WTC11 (cell line): ENCODE data around the gene GFPT2. TPM values are rescaled to one million over a fixed set of nuclear protein-coding genes. Genes with fewer than 3 reads are reported as not detected.

Experiments
- ATAC-seq: fragments of 200-7000 bp; cut with Tn5 transposase; 2 replicates; pipeline ENCODE4 v1.10.0; 2021; ENCODE audit warnings: mild to moderate bottlenecking, moderate library complexity
- CTCF ChIA-PET: fragments of 300-600 bp; sonication (Branson Sonifier 250); formaldehyde crosslinking; loops from one replicate; lab custom pipeline; 2021; ENCODE audit warnings: antibody characterized with exemption; lab: Charles Lee
- POLR2A ChIA-PET: fragments of 350-600 bp; sonication (Branson Sonifier 250); formaldehyde crosslinking; loops from one replicate; lab custom pipeline; 2021; ENCODE audit warnings: antibody characterized with exemption; lab: Charles Lee
- DNase-seq: peaks from one replicate; pipeline ENCODE4 v3.0.0; 2021; ENCODE audit warnings: low spot score
- H3K27ac Mint-ChIP-seq: 2 replicates; pipeline ENCODE4 v1.8.0; 2021; ENCODE audit warnings: mixed read lengths
- H3K27me3 Mint-ChIP-seq: 2 replicates; pipeline ENCODE4 v1.8.0; 2021; ENCODE audit warnings: low read depth, mild to moderate bottlenecking, moderate library complexity, mixed read lengths
- H3K36me3 Mint-ChIP-seq: 2 replicates; pipeline ENCODE4 v1.8.0; 2021; ENCODE audit warnings: mixed read lengths
- H3K4me1 Mint-ChIP-seq: 2 replicates; pipeline ENCODE4 v1.8.0; 2022; ENCODE audit warnings: mixed read lengths
- H3K4me3 Mint-ChIP-seq: 2 replicates; pipeline ENCODE4 v1.8.0; 2021; ENCODE audit warnings: mild to moderate bottlenecking, moderate library complexity, mixed read lengths
- H3K9me3 Mint-ChIP-seq: 2 replicates; pipeline ENCODE4 v1.8.0; 2021; ENCODE audit warnings: mixed read lengths
- AFF4 ChIP-seq: sonication (generic); formaldehyde crosslinking; IDR thresholded peaks from 2 replicates; pipeline ENCODE4 v1.8.1; 2023; ENCODE audit warnings: mild to moderate bottlenecking, missing genetic modification reagents, borderline replicate concordance
- CREB1 ChIP-seq: sonication (generic); formaldehyde crosslinking; IDR thresholded peaks from 2 replicates; pipeline ENCODE4 v1.8.0; 2023; ENCODE audit warnings: mild to moderate bottlenecking, missing genetic modification reagents
- CREM ChIP-seq: sonication (generic); formaldehyde crosslinking; IDR thresholded peaks from 2 replicates; pipeline ENCODE4 v1.8.1; 2022; ENCODE audit warnings: mild to moderate bottlenecking, missing genetic modification reagents, moderate library complexity
- E2F1 ChIP-seq: sonication (generic); formaldehyde crosslinking; IDR thresholded peaks from 2 replicates; pipeline ENCODE4 v1.8.0; 2022; ENCODE audit warnings: mild to moderate bottlenecking, missing genetic modification reagents
- E2F4 ChIP-seq: sonication (generic); formaldehyde crosslinking; IDR thresholded peaks from 2 replicates; pipeline ENCODE4 v1.8.1; 2022; ENCODE audit warnings: low read depth, mild to moderate bottlenecking, moderate library complexity, missing genetic modification reagents, borderline replicate concordance
- FOXK1 ChIP-seq: sonication (generic); formaldehyde crosslinking; IDR thresholded peaks from 2 replicates; pipeline ENCODE4 v1.8.0; 2022; ENCODE audit warnings: mild to moderate bottlenecking, moderate library complexity, missing genetic modification reagents
- GRHL2 ChIP-seq: fragments of 250-450 bp; sonication (Bioruptor Pico); IDR thresholded peaks from 2 replicates; pipeline ENCODE4 v1.8.0; 2022; ENCODE audit warnings: mild to moderate bottlenecking, moderate library complexity; ENCODE audit not compliant: insufficient replicate concordance, severe bottlenecking
- HMGXB4 ChIP-seq: sonication (generic); formaldehyde crosslinking; IDR thresholded peaks from 2 replicates; pipeline ENCODE4 v1.8.1; 2023; ENCODE audit warnings: mild to moderate bottlenecking, moderate library complexity, missing genetic modification reagents
- JUN ChIP-seq: sonication (generic); formaldehyde crosslinking; IDR thresholded peaks from 2 replicates; pipeline ENCODE4 v1.8.0; 2023; ENCODE audit warnings: mild to moderate bottlenecking, missing genetic modification reagents
- KAT7 ChIP-seq: sonication (generic); formaldehyde crosslinking; IDR thresholded peaks from 2 replicates; pipeline ENCODE4 v1.8.1; 2023; ENCODE audit warnings: missing genetic modification reagents, mild to moderate bottlenecking, borderline replicate concordance
- NFE2L1 ChIP-seq: sonication (generic); formaldehyde crosslinking; IDR thresholded peaks from 2 replicates; pipeline ENCODE4 v1.8.1; 2023; ENCODE audit warnings: missing genetic modification reagents
- NR2C2 ChIP-seq: sonication (generic); formaldehyde crosslinking; IDR thresholded peaks from 2 replicates; pipeline ENCODE4 v1.8.0; 2022; ENCODE audit warnings: mild to moderate bottlenecking, missing genetic modification reagents
- RELA ChIP-seq: sonication (generic); formaldehyde crosslinking; IDR thresholded peaks from 2 replicates; pipeline ENCODE4 v1.8.1; 2022; ENCODE audit warnings: missing genetic modification reagents, mild to moderate bottlenecking, borderline replicate concordance
- RORB ChIP-seq: fragments of 250-450 bp; sonication (Bioruptor Pico); IDR thresholded peaks from 2 replicates; pipeline ENCODE4 v1.9.0; 2021; ENCODE audit warnings: mild to moderate bottlenecking
- TEAD4 ChIP-seq: sonication (generic); formaldehyde crosslinking; IDR thresholded peaks from 2 replicates; pipeline ENCODE4 v1.8.0; 2022; ENCODE audit warnings: mild to moderate bottlenecking, missing genetic modification reagents
- ZNF423 ChIP-seq: fragments of 250-450 bp; sonication (Bioruptor Pico); IDR thresholded peaks from 2 replicates; pipeline ENCODE4 v2.1.2; 2022; ENCODE audit warnings: mild to moderate bottlenecking, moderate library complexity
- ZNF532 ChIP-seq: fragments of 250-450 bp; sonication (Bioruptor Pico); IDR thresholded peaks from 2 replicates; pipeline ENCODE4 v1.9.0; 2021; ENCODE audit warnings: mild to moderate bottlenecking, borderline replicate concordance
- total RNA-seq: library from RNA; stranded (reverse); gene quantifications from 3 replicates; pipeline ENCODE4 v1.2.3, GENCODE V29; 2021

Gene GFPT2
- total RNA-seq, 1 experiment from 2014 or later: 124 TPM

- Mint-ChIP-seq H3K36me3 (peaks cover 76% of the 10 kb centered on the region), H3K27ac (peak overlapping the region; percentile 38), H3K27me3 (no peaks in the 10 kb centered on the region), H3K9me3 (peaks cover 6% of the 10 kb centered on the region; the same call in 1 of the 2 replicates), H3K4me3 (no peak overlapping the region), H3K4me1 (peaks cover 37% of the 10 kb centered on the region)
- CTCF ChIA-PET: interaction anchor here (1.2 kb wide), 1 partner anchor 43 kb away, joined by 3 read pairs; no protein-coding TSS in a partner anchor
- TF ChIP-seq NFE2L1: no peak
- TF ChIP-seq ZNF423 (CRISPR knock-in tag): no peak
- no peak for TF ChIP-seq E2F1 (CRISPR knock-in tag)
- TF ChIP-seq RELA (CRISPR knock-in tag): no peak
- no peak for TF ChIP-seq KAT7
- TF ChIP-seq CREB1 (CRISPR knock-in tag): no peak
- TF ChIP-seq NR2C2: no peak
- no peak for TF ChIP-seq CREM
- no peak for TF ChIP-seq HMGXB4 (CRISPR knock-in tag)
- TF ChIP-seq E2F4 (CRISPR knock-in tag): no peak
- no peak for TF ChIP-seq FOXK1 (CRISPR knock-in tag)
- no peak for TF ChIP-seq JUN
- no peak for TF ChIP-seq AFF4
- TF ChIP-seq TEAD4: no peak
- POLR2A ChIA-PET: no interaction called here
- no peak for ATAC-seq
- DNase-seq: no peak
These were observed 17.4 kb downstream of the GFPT2 start for GRCh38 chr5:180335614-180336233.

GRCh38 chr5:180334751-180335613 lies 18.2 kb downstream of the GFPT2 start:
- H3K27ac Mint-ChIP-seq: peak overlapping the region; percentile 92
- POLR2A ChIA-PET: no interaction called here
- H3K4me3 Mint-ChIP-seq: no peak overlapping the region
- peaks cover 6% of the 10 kb centered on the region; the same call in 1 of the 2 replicates for H3K9me3 Mint-ChIP-seq
- H3K36me3 Mint-ChIP-seq: peaks cover 81% of the 10 kb centered on the region
- H3K4me1 Mint-ChIP-seq: peaks cover 42% of the 10 kb centered on the region
- CTCF ChIA-PET: interaction anchor here (1.2 kb wide), 1 partner anchor 42 kb away, joined by 3 read pairs; no protein-coding TSS in a partner anchor
- no peak for DNase-seq
- H3K27me3 Mint-ChIP-seq: no peaks in the 10 kb centered on the region
- ATAC-seq: no peak
- TF ChIP-seq RORB (CRISPR knock-in tag) (no peak), HMGXB4 (CRISPR knock-in tag) (no peak), ZNF532 (CRISPR knock-in tag) (no peak), GRHL2 (CRISPR knock-in tag) (no peak), E2F4 (CRISPR knock-in tag) (no peak)
